BLaER1 (cell line): Measurements from ENCODE around the gene S100PBP.

Experiments
- H3K27ac ChIP-seq: shearing (Covaris generic); formaldehyde crosslinking; 2 replicates; pipeline ENCODE4 v1.8.1; 2022
- H3K27me3 ChIP-seq: shearing (Covaris generic); formaldehyde crosslinking; 2 replicates; pipeline ENCODE4 v1.8.1; 2022
- H3K36me3 ChIP-seq: shearing (Covaris generic); formaldehyde crosslinking; 2 replicates; pipeline ENCODE4 v1.8.1; 2022
- H3K4me1 ChIP-seq: shearing (Covaris generic); formaldehyde crosslinking; 2 replicates; pipeline ENCODE4 v1.8.1; 2022
- H3K4me2 ChIP-seq: shearing (Covaris generic); formaldehyde crosslinking; 2 replicates; pipeline ENCODE4 v1.8.1; 2022
- H3K4me3 ChIP-seq: shearing (Covaris generic); formaldehyde crosslinking; 2 replicates; pipeline ENCODE4 v1.8.1; 2022
- H3K9ac ChIP-seq: shearing (Covaris generic); formaldehyde crosslinking; 2 replicates; pipeline ENCODE4 v1.8.1; 2022
- H3K9me3 ChIP-seq: shearing (Covaris generic); formaldehyde crosslinking; 2 replicates; pipeline ENCODE4 v1.8.1; 2022
- H4K20me1 ChIP-seq: shearing (Covaris generic); formaldehyde crosslinking; 2 replicates; pipeline ENCODE4 v1.8.1; 2022
- Cebpa-rat ChIP-seq: shearing (Covaris generic); IDR thresholded peaks from 2 replicates; pipeline ENCODE4 v1.8.1; 2022

Gene S100PBP

DNA sequence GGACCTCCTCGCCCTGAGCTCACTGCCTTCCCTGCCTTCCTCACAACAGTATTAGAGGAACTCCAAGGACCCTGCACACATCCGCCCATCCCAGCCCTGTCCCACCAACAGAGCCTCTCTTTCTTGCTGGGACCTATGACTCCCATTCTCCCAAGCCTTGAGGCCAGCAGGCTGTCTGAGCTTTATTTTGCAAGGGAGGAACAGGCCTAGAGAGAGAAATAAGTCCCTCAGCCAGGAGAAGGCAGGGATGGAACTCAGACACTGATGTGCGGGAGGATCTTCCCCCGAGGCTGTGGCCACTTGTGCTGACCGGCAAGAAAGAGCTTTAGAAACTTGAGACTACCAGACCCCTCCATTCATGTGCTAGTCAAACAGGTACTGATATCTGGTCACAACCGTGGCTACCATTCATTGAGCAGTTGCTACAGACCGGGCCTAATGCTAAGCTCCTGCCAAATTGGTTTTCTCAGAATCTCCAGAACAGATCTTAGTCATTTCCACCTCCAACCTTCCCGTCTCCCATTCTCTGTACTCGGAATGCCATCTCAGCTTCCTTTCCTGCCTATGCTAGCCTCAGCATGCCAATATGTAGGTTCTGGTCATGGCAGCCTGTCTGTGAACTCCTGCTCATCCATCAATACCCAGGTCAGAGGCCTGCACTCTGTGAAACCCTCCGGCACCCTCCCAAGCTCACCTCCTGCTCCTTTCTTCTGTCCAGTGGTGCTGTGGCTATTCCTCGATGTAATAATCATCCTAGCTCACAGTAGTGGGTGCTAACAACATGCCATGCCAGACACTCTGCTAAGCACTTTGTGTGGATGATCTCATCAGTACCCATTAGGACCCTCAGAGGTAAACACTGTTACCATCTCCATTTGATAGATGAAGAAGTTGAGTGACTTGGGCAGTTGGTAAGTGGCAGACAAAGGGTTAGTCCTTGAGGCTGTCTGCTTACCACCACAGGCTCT is 79.9 kb downstream of the S100PBP start:
- Histone ChIP-seq H3K27ac (no peak overlapping the region), H3K9me3 (no peaks in the 10 kb centered on the region; the same call in 1 of the 2 replicates), H4K20me1 (peaks cover 9% of the 10 kb centered on the region; the same call in 1 of the 2 replicates), H3K4me2 (no peak overlapping the region), H3K4me3 (no peak overlapping the region), H3K4me1 (peaks cover 33% of the 10 kb centered on the region), H3K27me3 (peaks cover 21% of the 10 kb centered on the region), H3K9ac (no peak overlapping the region), H3K36me3 (peaks cover 15% of the 10 kb centered on the region)
- TF ChIP-seq Cebpa-rat, result no peak

DNA sequence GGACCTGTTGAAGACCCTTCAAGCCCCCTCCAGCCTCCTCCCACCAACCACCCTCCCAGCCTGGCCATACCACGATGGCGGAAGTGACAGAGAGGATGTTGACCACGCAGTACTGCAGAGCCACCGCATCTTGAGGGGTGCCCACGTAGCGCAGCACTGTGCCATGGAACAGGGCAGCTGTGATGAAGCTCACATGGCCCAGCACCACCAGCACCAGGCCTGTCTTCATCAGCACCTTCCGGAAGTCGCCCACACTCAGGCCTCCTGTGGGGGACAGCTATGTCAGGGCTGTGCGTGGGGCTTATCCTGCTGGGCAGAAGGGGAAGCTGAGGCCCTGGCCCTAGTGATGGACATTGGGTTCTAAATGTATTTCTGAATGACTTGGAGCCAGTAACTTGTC is 80.6 kb downstream of the S100PBP start:
- Histone ChIP-seq H4K20me1 (peaks cover 8% of the 10 kb centered on the region; the same call in 1 of the 2 replicates), H3K27ac (no peak overlapping the region), H3K4me1 (peaks cover 26% of the 10 kb centered on the region), H3K9me3 (no peaks in the 10 kb centered on the region; the same call in 1 of the 2 replicates), H3K4me3 (no peak overlapping the region), H3K4me2 (no peak overlapping the region), H3K36me3 (peaks cover 15% of the 10 kb centered on the region), H3K9ac (no peak overlapping the region), H3K27me3 (peaks cover 14% of the 10 kb centered on the region)
- TF ChIP-seq Cebpa-rat, result no peak

DNA sequence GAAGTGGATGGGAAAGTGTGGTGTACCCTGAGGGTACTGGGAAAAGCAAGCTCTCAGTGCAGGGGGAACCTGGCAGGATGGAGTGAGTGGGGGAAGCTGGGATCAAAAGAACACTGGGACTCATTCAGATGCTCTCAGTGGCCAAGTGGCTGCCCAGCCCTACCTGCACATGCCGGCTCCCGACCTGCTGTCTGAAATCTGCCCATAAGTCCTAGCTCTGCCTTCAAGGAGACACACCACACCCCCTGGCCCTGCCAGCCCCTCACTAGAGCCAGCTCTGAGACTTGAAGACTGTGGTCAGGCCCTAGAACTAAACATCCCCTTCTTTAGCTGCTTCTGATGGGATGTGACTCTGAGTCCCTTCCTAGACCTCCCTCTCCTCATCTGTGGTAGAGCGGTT is 81.5 kb downstream of the S100PBP start:
- H3K9ac ChIP-seq, result no peak overlapping the region
- H3K27me3 ChIP-seq, result peaks cover 6% of the 10 kb centered on the region; the same call in 1 of the 2 replicates
- H3K9me3 ChIP-seq, result no peaks in the 10 kb centered on the region
- peaks cover 20% of the 10 kb centered on the region for H3K4me1 ChIP-seq
- no peak overlapping the region for H3K4me2 ChIP-seq
- no peak for TF ChIP-seq Cebpa-rat
- no peak overlapping the region for H3K27ac ChIP-seq
- peaks cover 8% of the 10 kb centered on the region; the same call in 1 of the 2 replicates for H4K20me1 ChIP-seq
- H3K4me3 ChIP-seq, result no peak overlapping the region
- H3K36me3 ChIP-seq, result peaks cover 15% of the 10 kb centered on the region

DNA sequence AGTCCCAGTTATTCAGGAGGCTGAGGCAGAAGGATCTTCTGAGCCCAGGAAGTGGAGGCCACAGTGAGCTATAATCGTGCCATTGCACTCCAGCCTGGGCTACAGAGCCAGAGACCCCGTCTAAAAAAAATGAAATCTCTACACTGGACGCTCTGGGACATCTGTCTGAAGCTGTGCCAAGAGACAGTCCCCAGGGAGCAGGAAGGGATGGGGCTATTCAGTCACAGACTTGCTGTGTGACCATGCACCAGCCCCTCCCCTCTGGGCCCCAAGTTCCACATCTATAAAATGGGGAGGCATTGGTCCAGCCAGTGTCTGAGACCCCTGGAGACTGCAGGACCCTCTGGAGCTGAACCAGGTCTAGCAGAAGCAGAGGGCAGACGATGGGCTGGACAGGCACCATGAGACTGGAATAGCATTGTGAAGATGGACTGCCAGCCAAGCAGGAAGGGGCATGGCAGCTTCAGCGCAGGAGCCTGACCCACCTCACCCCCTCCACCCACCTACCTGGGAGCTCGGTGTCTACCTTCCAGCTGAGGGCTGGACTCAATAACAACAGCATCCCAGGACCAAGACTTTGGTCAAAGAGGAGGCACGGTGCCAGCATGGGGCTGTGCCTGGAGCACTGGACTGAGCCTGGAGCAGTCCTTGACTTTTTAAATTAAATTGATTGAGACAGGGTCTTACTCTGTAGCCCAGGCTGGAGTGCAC is 82.3 kb downstream of the S100PBP start:
- peaks cover 21% of the 10 kb centered on the region for H3K4me1 ChIP-seq
- TF ChIP-seq Cebpa-rat, result no peak
- H3K4me3 ChIP-seq, result no peak overlapping the region
- H3K9ac ChIP-seq, result no peak overlapping the region; the same call in 1 of the 2 replicates
- H4K20me1 ChIP-seq, result peaks cover 8% of the 10 kb centered on the region; the same call in 1 of the 2 replicates
- H3K4me2 ChIP-seq, result peak overlapping the region; percentile 97
- peaks cover 12% of the 10 kb centered on the region for H3K36me3 ChIP-seq
- H3K9me3 ChIP-seq, result no peaks in the 10 kb centered on the region
- no peak overlapping the region for H3K27ac ChIP-seq
- no peaks in the 10 kb centered on the region; the same call in 1 of the 2 replicates for H3K27me3 ChIP-seq

DNA sequence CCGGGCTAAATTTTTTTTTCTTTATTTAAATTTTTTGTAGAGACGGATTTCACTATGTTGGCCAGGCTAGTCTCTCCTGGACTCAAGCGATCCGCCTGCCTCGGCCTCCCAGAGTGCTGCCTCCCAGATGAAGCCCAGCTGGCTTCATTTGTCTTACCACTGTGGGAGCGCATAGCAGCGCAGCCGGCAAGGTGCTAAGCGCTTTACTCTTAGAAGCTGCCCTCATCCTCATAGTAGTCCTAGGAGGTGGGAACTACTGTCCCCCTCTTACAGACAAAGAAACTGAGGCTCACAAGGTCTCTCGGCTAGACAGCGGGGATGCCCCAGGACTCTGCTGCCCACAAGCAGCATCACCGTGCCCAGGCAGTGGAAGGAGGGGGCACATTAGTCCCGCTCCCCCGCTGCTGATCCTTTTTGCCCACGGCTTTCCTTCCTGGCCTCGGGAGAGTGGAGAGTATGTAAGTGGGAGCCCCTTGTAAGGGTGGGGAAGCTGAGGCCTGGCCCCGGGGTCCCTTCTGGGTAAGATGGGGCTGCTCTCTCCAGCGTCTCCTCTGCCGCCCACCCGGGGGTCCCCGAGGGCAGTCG is 83.0 kb downstream of the S100PBP start:
- Histone ChIP-seq H3K4me1 (peaks cover 21% of the 10 kb centered on the region), H3K4me3 (peak overlapping the region; percentile 77), H3K9me3 (no peaks in the 10 kb centered on the region), H3K27ac (peak overlapping the region; percentile 74), H3K36me3 (peaks cover 5% of the 10 kb centered on the region; the same call in 1 of the 2 replicates), H3K27me3 (no peaks in the 10 kb centered on the region), H3K4me2 (peak overlapping the region; percentile 97), H4K20me1 (peaks cover 5% of the 10 kb centered on the region; the same call in 1 of the 2 replicates), H3K9ac (peak overlapping the region; percentile 80)
- TF ChIP-seq Cebpa-rat, result no peak

DNA sequence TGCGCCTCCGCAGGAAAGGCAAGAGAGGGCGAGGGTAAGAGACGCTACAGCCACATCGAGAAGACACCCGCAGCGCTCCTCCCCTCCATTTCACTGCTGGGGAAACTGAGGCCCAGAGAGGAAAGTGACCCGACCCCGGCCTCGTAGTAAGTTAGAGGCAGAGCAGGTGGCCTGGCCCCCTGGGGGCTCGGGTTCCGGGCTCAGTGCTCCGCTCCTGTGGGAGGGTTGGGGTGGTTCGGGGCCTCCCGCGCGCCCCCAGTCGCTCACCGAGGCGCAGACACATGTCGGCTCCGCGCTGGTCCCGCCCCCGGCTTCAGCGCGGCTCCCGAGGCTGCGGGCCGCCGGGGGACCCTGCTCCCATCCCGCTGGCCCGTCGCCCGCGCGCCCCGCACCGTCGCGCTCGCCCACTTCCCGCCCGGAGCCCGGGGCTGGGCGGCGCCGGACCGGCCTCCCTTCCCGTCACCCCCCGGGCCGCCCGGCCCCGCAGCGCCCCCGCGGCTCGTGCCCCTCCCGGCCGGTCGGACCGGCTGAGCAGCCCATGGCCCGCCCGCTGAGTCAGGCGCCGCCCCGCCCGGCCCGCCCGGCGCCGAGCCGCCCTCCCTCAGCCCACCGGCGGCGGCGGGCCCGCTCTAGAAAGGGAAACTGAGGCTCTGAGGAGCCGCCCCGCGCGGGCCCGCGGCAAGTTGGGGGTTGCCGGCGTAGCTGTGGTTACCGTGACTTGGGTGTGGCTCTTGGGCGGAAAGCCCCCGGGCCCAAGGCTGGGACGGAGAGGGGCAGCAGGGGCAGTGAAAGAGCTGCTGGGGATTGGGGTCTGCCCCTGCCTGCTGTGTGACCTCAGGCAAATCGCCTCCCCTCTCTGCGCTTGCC is 83.7 kb downstream of the S100PBP start, which contains the start of gene TMEM54:
Gene TMEM54 (minus strand): TSS at position 434 of the 867 bp plus-strand sequence. CDS start 151 bp downstream, at position 283.
- H3K4me2 ChIP-seq, result peak within 1 kb of the TSS; percentile 97
- no peaks in the 10 kb centered on the region for H3K9me3 ChIP-seq
- H3K4me1 ChIP-seq, result peaks cover 21% of the 10 kb centered on the region
- no peak for TF ChIP-seq Cebpa-rat
- H3K4me3 ChIP-seq, result peak within 1 kb of the TSS; percentile 77
- H3K36me3 ChIP-seq, result no peaks in the 10 kb centered on the region; the same call in 1 of the 2 replicates
- H3K27me3 ChIP-seq, result no peaks in the 10 kb centered on the region
- H4K20me1 ChIP-seq, result no peaks in the 10 kb centered on the region
- H3K9ac ChIP-seq, result peak within 1 kb of the TSS; percentile 80
- H3K27ac ChIP-seq, result peak within 1 kb of the TSS; percentile 74

DNA sequence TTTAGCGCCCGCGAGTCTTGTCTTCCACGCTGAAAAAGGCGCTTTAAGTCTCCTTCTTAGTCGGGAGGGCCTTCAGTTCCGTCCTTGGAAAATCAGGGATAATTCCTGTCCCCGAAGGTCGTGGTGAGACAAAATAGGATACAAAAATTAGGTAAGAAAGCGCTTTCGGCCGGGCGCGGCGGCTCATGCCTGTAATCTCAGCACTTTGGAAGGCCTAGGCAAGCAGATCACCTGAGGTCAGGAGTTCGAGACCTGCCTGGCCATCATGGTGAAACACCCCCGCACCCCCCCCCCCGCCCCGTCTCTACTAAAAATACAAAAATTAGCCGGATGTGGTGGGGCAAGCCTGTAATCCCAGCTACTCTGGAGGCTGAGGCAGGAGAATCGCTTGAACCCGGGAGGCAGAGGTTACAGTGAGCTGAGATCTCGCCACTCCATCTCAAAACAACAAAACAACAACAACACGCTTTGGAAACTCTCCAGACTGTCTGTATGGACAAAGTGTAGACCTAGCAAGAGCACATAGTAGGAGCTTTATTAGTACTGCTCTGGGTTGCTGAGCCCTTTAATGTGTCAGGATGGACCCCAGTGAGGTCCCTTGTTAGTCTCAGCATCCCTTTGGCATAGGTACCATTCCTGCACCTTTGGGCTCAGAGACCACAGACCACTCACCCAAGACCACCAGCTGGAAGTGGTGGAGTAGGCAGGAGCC is 84.5 kb downstream of the S100PBP start:
- Histone ChIP-seq H3K4me1 (peaks cover 21% of the 10 kb centered on the region), H3K9me3 (no peaks in the 10 kb centered on the region), H3K4me2 (peak overlapping the region; percentile 97), H4K20me1 (no peaks in the 10 kb centered on the region), H3K4me3 (peak overlapping the region; percentile 77), H3K9ac (peak overlapping the region; percentile 80), H3K27ac (peak overlapping the region; percentile 74), H3K27me3 (no peaks in the 10 kb centered on the region), H3K36me3 (no peaks in the 10 kb centered on the region; the same call in 1 of the 2 replicates)
- no peak for TF ChIP-seq Cebpa-rat

DNA sequence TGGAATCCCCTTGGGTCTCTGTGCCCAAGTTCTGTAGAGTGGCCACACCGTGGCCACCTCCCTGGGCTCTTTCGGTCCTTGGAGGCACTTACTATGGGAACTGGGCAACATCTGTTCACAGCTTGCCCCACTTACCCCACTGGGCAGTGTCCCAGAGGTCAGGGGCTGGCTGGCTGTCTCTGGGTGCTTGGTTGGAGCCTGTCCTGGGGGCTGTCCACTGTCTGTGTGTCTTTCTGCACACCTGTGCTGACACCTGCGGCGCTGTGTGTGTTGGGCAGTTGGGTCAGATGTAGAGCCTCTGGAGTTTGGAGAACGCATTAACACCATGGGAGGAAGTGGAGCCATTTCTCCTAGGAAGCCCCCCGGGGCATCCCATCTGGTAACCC is 85.1 kb downstream of the S100PBP start:
- Histone ChIP-seq H3K4me2 (no peak overlapping the region), H3K27ac (no peak overlapping the region), H3K4me1 (peaks cover 21% of the 10 kb centered on the region), H3K4me3 (no peak overlapping the region), H3K36me3 (no peaks in the 10 kb centered on the region; the same call in 1 of the 2 replicates), H4K20me1 (no peaks in the 10 kb centered on the region), H3K9me3 (no peaks in the 10 kb centered on the region), H3K27me3 (no peaks in the 10 kb centered on the region), H3K9ac (no peak overlapping the region)
- no peak for TF ChIP-seq Cebpa-rat
